Activated gamma-delta T cell treated with anti-CD3 and anti-CD28 coated beads, Interleukin-2, amount 50 U/mL, for 16 hours (primary cell): Measurements from ENCODE around the gene NPAS1.

Experiments
- DNase-seq: peaks from one replicate; pipeline ENCODE4 v3.0.0-alpha.2; 2020; ENCODE audit warnings: low read depth

The NPAS1 gene

DNA sequence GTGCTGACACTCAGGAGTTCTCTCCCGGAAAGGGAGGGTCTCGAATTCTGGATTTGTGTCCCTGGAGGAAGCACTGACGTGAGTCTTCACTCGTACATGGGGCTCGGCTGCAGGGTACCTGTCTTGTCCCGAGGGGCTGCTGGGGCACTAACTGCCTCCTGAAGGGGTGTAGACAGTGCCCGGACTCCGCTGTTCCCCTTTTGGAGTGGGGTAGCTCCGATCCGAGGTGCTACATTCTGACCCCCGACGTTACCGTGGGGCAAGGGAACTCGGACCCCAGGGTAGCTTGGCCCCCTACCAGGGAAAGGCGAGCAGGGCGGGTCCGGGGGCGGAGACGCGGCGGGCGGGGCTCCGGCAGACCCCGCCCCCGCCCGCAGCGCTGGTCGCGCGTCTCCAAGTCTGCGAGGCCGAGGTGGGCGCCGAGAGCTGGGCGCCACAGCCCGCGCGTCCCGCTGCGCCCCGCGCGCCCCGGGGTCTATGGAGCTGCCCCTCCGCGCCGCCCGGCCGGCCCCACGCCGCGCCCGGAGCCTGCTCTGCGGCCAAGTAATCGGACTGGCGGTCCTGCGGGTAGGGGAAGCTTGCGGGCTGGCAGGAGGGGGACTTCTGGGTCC is at the start of gene NPAS1:
Gene NPAS1 (plus strand): TSS at position 407 of the 611 bp plus-strand sequence. CDS start 1,211 bp downstream, outside the sequence.
- DNase-seq: no peak

- DNase-seq: no peak
Observed at GRCh38 chr19:46970815-46971214, 48.8 kb upstream of the NPAS1 start.

GRCh38 chr19:46972311-46972710 is 47.3 kb upstream of the NPAS1 start:
- no peak for DNase-seq

DNA sequence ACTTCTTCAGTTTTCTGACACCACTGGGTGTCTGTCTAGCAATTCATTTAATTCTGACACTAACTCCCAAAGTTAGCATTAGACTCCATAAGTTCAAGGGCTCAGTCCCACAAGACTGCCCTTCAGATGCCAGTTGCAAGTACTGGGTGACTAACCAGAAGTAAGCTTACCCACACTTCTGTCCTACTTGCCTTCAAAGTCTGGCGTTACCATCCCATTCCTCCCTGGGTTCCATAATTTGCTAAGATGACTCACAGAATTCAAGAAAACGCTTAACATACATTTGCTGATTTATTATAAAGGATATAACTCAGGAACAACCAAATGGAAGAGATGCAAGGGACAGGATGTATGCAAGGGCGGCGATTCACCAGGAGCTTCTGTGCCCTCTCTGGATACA is 45.5 kb upstream of the NPAS1 start:
- no peak for DNase-seq

GRCh38 chr19:46975011-46975924 is 44.4 kb upstream of the NPAS1 start:
- no peak for DNase-seq

GRCh38 chr19:46975925-46976782 is 43.5 kb upstream of the NPAS1 start:
- no peak for DNase-seq

DNA sequence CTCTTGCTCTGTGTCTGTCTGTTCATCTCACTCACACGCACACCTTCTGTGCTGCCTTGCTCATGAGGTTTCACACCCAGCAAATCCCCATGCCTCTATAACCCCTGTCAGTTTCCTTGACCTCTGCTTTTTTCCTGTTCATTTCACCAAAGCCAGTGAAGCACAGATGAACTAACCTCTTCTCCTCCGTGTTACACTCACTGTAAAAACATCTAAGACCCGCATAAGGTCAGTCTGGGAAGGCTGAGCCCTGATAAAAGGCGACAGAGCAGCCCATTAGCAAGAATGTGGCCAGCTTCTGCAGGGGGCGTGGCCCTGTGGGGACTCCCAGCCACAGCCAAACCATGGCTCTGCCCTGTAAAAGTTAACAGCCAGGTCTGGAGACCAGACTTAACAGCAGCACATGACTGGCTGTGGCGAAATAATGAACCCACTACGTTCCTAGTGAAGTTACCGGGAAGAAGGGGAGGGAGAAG is 42.8 kb upstream of the NPAS1 start:
- no peak for DNase-seq

DNA sequence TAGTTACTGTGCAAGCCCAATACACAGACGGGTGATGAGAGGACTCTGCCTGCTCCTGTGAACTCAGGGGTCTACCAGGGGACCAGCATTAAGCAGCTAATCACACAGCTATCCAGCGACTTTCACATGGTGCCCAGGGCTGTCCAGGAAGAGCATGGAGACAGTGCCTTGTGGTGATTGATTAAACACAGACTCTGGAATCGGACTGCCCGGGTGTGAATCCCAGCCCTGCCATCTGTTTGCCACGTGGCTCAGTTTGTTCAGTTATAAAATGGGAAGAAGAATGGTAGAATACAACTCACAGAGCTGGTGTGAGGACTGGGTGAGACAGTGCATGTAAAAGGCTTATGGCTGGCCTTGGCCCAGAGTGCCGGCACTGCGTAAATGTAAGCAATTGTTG is 42.1 kb upstream of the NPAS1 start:
- DNase-seq: no peak

DNA sequence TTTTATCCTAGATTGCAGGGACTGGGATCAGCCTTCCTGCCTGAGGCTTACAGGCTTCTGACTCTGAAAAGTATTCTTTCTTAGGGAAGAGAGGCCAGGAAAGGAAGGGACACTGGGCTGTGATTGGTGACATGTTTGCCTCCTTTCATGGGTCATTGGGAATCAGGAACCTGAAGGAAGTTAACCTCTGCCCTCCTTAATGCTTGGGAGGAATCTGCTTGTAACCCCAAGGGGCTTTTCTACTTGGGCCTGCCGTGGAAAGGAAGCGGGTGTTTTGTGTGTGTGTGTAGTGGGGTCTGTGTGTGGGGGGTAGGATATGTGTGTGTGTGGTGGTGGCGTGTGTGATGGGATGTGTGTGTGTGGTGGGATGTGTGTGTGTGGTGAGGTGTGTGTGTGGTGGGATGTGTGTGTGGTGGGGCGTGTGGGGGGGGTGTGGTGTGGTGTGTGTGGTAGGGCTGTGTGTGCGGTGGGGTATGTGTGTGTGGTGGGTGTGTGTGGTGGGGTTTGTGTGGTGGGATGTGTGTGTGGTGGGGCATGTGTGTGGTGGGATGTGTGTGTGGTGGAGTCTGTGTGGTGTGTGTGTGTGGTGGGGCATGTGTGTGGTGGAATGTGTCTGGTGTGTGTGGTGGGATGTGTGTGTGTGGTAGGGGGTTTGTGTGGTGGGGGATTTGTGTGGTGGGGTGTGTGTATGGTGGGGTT is 41.3 kb upstream of the NPAS1 start:
- DNase-seq: no peak

- DNase-seq: no peak
Observed at GRCh38 chr19:46979126-46980105, 40.2 kb upstream of the NPAS1 start.

DNA sequence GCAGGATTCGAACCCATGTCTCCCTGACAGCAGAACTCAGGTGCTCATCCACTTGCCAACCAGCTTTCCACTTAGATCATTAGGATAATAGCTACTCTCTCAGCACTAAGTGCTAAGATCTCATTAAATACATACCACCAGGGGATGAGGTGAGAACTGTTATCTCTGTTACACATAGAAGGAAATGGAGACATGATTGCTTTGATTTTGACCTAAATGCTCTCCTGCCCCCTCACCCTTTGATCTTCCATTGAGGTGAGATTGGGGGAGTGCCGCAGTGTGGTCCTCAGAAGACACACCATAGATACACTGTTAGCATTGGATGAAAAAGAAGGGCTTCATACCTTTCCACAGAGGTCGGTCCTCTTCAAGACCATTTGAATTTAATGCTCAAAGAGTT is 38.9 kb upstream of the NPAS1 start:
- no peak for DNase-seq

- DNase-seq: no peak
Observed at GRCh38 chr19:46981286-46981945, 38.2 kb upstream of the NPAS1 start.

DNA sequence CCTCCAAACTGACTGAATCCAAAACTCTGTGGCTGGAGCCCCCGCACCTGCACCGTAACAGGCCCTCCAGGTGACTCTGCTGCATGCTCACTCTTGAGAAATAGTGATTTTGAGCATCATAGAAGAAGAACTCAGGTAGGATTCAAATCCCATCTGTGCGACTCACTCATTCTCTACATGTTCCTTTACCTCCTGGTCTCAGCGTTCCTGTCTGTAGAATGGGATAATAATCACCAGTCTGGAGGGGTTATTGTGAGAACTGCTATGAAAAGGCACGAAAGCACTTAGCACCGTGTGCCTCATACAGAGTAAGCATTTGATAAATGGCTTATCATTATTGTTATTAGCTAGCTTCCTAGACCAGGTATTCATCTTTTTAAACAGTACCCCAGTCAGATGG is 36.5 kb upstream of the NPAS1 start:
- DNase-seq: no peak

- no peak for DNase-seq
Observed at GRCh38 chr19:46984077-46985010, 35.3 kb upstream of the NPAS1 start.

GRCh38 chr19:46985542-46986415 is 33.9 kb upstream of the NPAS1 start:
- no peak for DNase-seq

DNA sequence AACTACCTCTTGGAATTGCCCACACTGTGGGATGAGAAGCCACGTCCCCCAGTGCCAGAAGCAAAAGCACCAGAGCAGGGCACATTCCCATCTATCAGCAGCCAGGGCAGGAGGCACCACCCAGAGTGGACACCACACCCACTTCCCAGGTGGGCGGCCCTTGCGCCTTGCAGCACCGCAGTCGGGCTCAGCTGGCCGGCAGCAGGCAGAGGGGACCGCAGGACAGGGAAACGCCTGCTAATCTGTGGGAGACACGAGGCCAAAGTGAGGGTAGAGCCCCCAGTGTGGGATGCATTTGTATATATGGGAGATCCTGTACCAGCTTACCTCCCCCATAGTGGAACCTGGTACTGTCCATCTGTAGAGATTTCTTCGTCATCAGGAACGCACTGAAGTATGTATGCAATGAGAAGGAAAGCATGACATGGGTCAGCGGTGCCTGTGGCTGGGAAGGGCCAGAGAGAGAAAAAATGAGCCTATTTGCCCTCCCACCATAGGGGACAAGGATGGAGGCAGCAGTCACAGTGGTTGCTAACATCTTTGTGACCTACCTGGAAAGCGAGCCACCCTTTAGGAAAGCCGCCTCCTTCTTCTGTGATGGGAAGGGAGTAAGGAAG is 30.9 kb upstream of the NPAS1 start:
- no peak for DNase-seq

GRCh38 chr19:46990991-46991676 is 28.5 kb upstream of the NPAS1 start:
- DNase-seq: peak; percentile 34
